ENCODE results near the gene MAP1LC3A.

MAP1LC3A gene

DNA sequence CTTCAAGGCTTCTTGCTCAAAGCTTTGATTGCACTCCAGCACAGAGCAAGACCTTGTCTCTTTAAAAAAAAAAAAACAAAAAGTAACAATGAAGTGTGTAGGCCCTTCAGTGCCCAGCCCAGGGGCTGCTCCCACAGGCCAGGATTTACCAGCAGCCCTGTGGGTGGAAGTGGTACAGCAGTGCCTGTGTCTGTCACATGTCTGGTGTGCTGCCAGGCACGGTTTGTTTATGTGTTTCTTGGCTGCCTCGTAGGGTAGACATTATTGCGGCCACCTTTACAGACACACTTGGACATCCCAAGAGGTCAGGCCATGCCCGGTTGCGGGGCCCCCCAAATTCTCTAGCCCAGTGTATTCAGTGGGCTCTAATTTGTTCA is 29.6 kb upstream of the MAP1LC3A start:
- H3F3A ChIP-seq (ENCODE audit: insufficient read depth), result no peaks in the 10 kb centered on the region
- H2AFZ ChIP-seq (ENCODE audit: low read depth, low read length, severe bottlenecking), result no peak overlapping the region
- no peaks in the 10 kb centered on the region for H3K36me3 ChIP-seq (ENCODE audit: low read length)
- H3K27me3 ChIP-seq (ENCODE audit: low read length), result no peaks in the 10 kb centered on the region
- no peaks in the 10 kb centered on the region for H3K9me3 ChIP-seq (ENCODE audit: insufficient read depth, low read length)
- H3K4me3 ChIP-seq (ENCODE audit: insufficient read depth, low read length, poor library complexity, severe bottlenecking), result no peak overlapping the region
- H3K9me2 ChIP-seq (replicated peaks; ENCODE audit: insufficient read depth, low read length), result no peaks in the 10 kb centered on the region
- H3K4me2 ChIP-seq (ENCODE audit: low read depth, low read length, poor library complexity, severe bottlenecking), result no peak overlapping the region
- peaks cover 16% of the 10 kb centered on the region for H3K79me2 ChIP-seq (ENCODE audit: insufficient read depth, low read length)
- H4K20me1 ChIP-seq (ENCODE audit: low read depth, low read length), result no peaks in the 10 kb centered on the region
- H3K27ac ChIP-seq (ENCODE audit: low read depth, low read length), result no peak overlapping the region
- H3K9ac ChIP-seq (ENCODE audit: low read length), result no peak overlapping the region
- no peak for TF ChIP-seq EZH2phosphoT487 (conservative IDR thresholded peaks at IDR 0.05; ENCODE audit: low read length)
- TF ChIP-seq, protein P1, sequence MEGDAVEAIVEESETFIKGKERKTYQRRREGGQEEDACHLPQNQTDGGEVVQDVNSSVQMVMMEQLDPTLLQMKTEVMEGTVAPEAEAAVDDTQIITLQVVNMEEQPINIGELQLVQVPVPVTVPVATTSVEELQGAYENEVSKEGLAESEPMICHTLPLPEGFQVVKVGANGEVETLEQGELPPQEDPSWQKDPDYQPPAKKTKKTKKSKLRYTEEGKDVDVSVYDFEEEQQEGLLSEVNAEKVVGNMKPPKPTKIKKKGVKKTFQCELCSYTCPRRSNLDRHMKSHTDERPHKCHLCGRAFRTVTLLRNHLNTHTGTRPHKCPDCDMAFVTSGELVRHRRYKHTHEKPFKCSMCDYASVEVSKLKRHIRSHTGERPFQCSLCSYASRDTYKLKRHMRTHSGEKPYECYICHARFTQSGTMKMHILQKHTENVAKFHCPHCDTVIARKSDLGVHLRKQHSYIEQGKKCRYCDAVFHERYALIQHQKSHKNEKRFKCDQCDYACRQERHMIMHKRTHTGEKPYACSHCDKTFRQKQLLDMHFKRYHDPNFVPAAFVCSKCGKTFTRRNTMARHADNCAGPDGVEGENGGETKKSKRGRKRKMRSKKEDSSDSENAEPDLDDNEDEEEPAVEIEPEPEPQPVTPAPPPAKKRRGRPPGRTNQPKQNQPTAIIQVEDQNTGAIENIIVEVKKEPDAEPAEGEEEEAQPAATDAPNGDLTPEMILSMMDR (IDR thresholded peaks at IDR 0.05; ENCODE audit: insufficient read depth, low read length, poor library complexity, severe bottlenecking), result no peak

DNA sequence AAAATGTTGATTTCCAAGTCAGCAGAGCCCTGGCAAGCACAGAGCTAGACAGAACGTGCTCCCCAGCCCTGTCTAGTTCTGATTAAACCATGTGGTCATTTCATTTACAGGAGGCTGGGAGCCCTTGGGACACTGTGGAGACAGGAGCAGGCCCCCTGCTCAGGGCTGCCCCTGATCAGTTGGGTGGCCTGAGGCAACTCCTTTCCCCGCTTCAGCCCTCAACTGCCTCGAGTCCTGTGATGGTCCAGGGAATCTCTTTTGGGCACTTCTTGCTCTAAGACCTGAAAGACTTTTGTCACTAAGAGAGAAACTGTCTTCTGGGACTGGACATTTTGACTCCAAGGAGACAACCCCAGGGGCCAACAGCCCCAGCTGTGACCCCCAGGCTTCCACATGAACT is 28.8 kb upstream of the MAP1LC3A start:
- Histone ChIP-seq H3K27me3 (ENCODE audit: low read length) (no peaks in the 10 kb centered on the region), H3K9me2 (replicated peaks; ENCODE audit: insufficient read depth, low read length) (no peaks in the 10 kb centered on the region), H4K20me1 (ENCODE audit: low read depth, low read length) (no peaks in the 10 kb centered on the region), H2AFZ (ENCODE audit: low read depth, low read length, severe bottlenecking) (no peak overlapping the region), H3K79me2 (ENCODE audit: insufficient read depth, low read length) (peaks cover 7% of the 10 kb centered on the region), H3K27ac (ENCODE audit: low read depth, low read length) (no peak overlapping the region), H3F3A (ENCODE audit: insufficient read depth) (no peaks in the 10 kb centered on the region), H3K9ac (ENCODE audit: low read length) (no peak overlapping the region), H3K9me3 (ENCODE audit: insufficient read depth, low read length) (no peaks in the 10 kb centered on the region), H3K36me3 (ENCODE audit: low read length) (no peaks in the 10 kb centered on the region), H3K4me3 (ENCODE audit: insufficient read depth, low read length, poor library complexity, severe bottlenecking) (no peak overlapping the region), H3K4me2 (ENCODE audit: low read depth, low read length, poor library complexity, severe bottlenecking) (no peak overlapping the region)
- TF ChIP-seq EZH2phosphoT487 (conservative IDR thresholded peaks at IDR 0.05; ENCODE audit: low read length), result no peak
- TF ChIP-seq, protein P1 (IDR thresholded peaks at IDR 0.05; ENCODE audit: insufficient read depth, low read length, poor library complexity, severe bottlenecking), result no peak

DNA sequence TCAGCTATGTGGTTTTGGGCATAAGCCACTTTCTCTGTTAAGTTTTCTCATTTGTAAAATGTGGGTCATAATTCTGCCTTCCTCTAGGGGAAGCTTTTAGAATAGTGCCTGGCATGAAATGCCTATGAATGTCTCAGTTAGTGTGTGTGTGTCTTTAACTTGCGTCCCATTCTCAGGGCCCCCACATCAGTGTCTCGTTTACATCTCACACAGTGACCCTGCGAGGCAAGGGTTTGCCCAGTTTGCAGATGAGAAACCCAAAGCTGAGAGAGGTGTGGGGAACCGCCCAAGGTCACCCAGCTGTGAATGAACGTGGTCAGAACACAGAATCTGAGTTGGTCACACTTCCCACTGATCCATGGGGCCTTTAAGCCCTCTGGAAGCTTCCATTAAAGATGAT is 28.2 kb upstream of the MAP1LC3A start:
- no peak overlapping the region for H2AFZ ChIP-seq (ENCODE audit: low read depth, low read length, severe bottlenecking)
- H3K79me2 ChIP-seq (ENCODE audit: insufficient read depth, low read length), result peaks cover 1% of the 10 kb centered on the region; the same call in 1 of the 2 replicates
- H3K4me2 ChIP-seq (ENCODE audit: low read depth, low read length, poor library complexity, severe bottlenecking), result no peak overlapping the region
- no peak for TF ChIP-seq EZH2phosphoT487 (conservative IDR thresholded peaks at IDR 0.05; ENCODE audit: low read length)
- TF ChIP-seq, protein P1 (IDR thresholded peaks at IDR 0.05; ENCODE audit: insufficient read depth, low read length, poor library complexity, severe bottlenecking), result no peak
- no peak overlapping the region for H3K27ac ChIP-seq (ENCODE audit: low read depth, low read length)
- H3K27me3 ChIP-seq (ENCODE audit: low read length), result no peaks in the 10 kb centered on the region
- H3F3A ChIP-seq (ENCODE audit: insufficient read depth), result no peaks in the 10 kb centered on the region
- H4K20me1 ChIP-seq (ENCODE audit: low read depth, low read length), result no peaks in the 10 kb centered on the region
- no peak overlapping the region for H3K9ac ChIP-seq (ENCODE audit: low read length)
- no peak overlapping the region for H3K4me3 ChIP-seq (ENCODE audit: insufficient read depth, low read length, poor library complexity, severe bottlenecking)
- H3K9me2 ChIP-seq (replicated peaks; ENCODE audit: insufficient read depth, low read length), result no peaks in the 10 kb centered on the region
- H3K9me3 ChIP-seq (ENCODE audit: insufficient read depth, low read length), result no peaks in the 10 kb centered on the region
- no peaks in the 10 kb centered on the region for H3K36me3 ChIP-seq (ENCODE audit: low read length)

Measured in SU-DHL-6 (cell line).